Posterior cingulate gyrus (tissue), 11 donors: ENCODE measurements around the gene MVP.
"Not testable (repeated sequence)": the region's sequence is repeated elsewhere in the genome, so short reads cannot be mapped to it uniquely, and the experiment has no call there.

Source experiments
- DNase-seq, 10 donors: peaks; one replicate each; pipeline versions ENCODE4 v3.0.0 to v3.0.0-alpha.2; 2020 to 2021; ENCODE audit warnings: mixed read lengths in 3 of 10
- intact Hi-C: fragments of 100-400 bp; cut with DNase I; formaldehyde crosslinking; loops from one replicate; pipeline ENCODE4 v1.15.1; 2023

MVP gene

DNA sequence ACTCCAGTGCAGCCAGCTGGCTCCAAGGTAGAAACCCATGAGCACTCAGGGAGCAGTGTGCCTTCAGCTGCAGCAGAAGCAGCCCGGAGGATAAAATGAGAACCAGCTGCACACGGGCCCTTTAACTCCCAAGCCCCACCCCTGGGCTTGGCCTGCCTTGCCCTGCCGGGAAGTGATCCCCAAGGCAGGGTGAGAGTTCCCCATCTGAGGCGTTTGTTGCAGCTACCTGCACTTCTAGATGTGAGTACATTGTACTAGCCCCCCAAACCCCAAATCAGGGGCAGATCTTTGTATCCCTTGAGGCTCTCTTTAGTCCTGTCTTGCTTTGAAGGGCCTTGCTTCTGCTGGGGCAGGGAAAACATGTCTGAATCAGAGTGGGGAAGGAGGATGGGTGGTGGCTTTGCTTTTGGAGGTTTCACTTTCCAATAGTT is at the start of gene MVP:
Gene MVP, plus strand, starts transcription at position 192 of the 431 bp plus-strand sequence. CDS start 10,088 bp downstream, outside the sequence.
- DNase-seq = peak in 4 of 10 donors; percentile 58 to 94 (median 69)
- intact Hi-C loops = no loop called here

GRCh38 chr16:29772330-29772729 is 47.9 kb upstream of the MVP start:
- DNase-seq, intact Hi-C loops: not testable (repeated sequence)

- intact Hi-C loops = no loop called here
- DNase-seq = no peak
Measured at GRCh38 chr16:29774730-29775129, 45.5 kb upstream of the MVP start.

DNA sequence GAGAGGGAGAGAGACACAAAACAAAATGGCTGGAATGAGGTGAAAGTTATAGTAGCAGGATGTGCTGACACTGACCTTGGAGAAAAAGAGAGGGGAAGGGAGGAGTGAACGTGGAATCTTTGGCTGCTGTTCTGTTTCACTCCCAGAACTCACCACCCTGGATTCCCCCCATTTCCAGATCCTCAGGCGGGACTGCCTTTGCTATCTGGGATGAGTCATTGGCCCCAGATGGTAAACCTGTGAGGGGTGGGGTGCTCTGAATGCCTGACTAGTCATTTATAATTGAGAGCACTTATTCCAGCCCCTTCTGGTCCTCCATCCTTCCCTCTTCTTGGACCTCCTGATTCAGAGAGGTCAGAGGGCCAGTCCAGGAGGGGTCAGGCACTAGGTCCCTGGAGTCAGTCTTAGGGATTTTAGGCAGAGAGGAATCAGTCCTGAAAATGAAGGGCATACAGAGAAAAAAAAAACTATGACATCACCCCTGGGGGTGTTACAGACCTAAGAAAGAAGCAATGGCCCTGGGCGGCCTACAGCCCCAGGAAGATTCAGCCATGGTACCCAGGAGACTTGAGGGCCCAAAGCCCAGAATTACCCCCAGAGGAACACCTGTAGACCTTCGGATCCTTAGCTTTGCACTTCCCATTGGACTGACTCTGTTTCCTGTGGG is 44.4 kb upstream of the MVP start:
- no peak for DNase-seq
- intact Hi-C loops = no loop called here

DNA sequence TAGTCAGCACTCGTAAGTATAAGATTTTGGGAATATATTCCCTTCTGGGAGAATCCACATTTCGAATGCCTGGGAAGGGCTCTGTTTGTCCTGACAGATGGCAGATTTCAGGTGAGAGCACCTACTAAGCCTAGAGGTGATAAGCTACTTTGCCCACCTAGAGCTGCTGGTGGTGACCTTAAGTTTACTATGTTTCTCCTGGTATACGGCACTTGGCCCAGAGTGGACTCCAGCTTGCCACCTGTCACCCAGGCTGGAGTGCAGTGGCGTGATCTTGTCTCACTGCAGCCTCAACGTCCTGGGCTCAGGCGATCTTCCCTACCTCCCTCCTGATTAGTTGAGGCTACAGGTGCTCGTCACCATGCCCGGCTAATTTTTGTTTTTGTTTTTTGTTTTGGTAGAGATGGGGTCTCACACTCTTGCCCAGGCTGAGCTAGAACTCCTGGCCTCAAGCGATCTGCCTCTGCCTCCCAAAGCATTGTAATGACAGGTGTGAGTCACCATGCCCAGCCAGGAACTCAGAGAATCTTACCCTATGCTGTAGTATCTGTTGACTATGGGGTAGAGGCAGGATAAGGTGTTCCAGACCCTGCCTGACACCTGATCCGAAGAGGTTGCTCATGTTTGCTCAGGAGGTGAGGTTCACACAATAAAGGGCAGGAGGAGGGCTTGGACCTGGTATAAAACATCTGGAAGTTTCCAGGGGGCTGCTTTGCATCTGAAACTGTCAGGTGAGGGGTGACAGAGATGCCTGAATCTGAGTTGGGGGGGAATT is 42.5 kb upstream of the MVP start, which contains the start of gene ZG16:
Gene ZG16, plus strand, starts transcription at position 681 of the 775 bp plus-strand sequence. CDS start 1,011 bp downstream, outside the sequence.
- intact Hi-C loops = no loop called here
- DNase-seq = peak in 1 of 10 donors; percentile 20

GRCh38 chr16:29779474-29779873 is 40.8 kb upstream of the MVP start:
- DNase-seq = no peak
- intact Hi-C loops = no loop called here

GRCh38 chr16:29783094-29783953 is 36.9 kb upstream of the MVP start:
- DNase-seq, intact Hi-C loops: not testable (repeated sequence)

DNA sequence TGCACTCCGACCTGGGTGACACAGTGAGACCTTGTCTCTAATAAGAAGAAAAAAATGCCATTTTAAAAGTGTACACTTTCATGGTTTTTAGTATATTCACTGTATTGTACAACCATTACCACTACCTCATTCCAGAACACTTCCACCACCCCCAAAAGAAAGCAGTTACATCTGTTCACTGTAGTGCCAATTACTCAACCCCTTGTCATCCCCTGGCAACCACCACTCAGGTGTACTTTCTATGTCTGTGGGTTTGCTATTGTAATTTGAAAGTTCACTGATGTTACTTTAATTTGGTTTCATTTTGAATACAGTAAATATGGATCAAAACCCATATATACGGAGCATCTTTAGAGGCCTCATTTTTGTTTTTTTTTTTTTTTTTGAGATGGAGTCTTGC is 36.1 kb upstream of the MVP start:
- DNase-seq = no peak
- intact Hi-C loops = no loop called here

DNA sequence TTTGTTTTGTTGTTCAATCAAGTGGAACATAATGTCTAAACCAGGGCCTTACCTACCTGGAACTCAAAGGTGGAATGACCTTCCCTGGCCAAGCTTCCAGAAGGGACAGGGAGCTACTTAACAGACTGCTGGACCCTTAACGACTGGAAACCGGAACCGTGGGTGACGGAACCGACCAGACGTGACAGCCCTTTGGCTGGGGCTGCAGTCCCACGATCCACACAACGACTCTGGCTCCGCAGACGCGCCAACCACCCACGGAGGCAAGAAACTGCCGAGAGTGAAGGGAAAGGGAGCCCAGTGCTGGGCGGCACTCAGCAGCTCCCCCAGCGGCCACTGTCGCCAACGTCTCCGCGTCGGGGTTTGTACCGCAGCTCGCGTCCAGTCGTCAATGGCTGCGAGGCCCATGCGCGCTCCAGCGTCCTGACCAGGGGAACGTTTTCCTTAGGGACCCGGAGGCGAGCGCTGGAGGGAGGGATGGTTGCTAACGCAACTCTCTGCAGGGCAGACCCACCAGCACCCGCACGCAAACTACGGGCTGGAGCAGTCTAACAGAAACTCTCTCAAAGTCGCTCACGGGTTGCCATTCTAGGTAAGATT is 35.3 kb upstream of the MVP start:
- intact Hi-C loops = no loop called here
- peak; percentile 57 to 96 (median 70) for DNase-seq

DNA sequence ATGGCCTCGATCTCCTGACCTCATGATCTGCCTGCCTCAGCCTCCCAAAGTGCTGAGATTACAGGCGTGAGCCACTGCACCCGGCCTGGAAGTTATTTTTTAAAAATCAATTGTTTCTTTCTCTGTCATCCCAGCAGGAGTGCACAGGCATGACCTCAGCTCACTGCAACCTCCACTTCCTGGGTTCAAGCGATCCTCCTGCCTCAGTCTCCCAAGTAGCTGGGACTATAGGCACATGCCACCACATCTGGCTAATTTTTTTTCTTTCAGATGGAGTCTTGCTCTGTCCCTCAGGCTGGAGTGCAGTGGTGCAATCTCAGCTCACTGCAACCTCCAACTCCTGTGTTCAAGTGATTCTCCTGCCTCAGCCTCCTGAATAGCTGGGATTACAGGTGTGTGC is 33.1 kb upstream of the MVP start:
- intact Hi-C loops = not testable (repeated sequence)

DNA sequence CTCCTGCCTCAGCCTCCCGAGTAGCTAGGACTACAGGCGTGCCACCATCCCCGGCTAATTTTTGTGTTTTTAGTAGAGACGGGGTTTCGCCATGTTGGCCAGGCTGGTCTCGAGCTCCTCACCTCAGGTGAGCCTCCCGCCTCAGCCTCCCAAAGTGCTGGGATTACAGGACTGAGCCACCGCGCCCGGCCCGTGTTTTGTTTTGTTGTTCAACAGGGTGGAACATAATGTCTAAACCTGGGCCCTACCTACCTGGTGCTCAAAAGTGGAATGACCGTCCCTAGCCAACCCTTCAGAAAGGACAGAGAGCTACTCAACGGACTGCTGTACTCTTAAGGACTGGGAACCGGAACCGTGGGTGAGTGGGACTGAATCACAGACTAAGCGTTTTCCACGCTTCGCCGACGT is 30.5 kb upstream of the MVP start:
- DNase-seq = peak in 1 of 10 donors; percentile 83
- intact Hi-C loops = loop anchor here (1.0 kb wide), 1 partner anchor 16 kb away; no protein-coding TSS in a partner anchor

More for the DNA sequence above, 33.1 kb upstream of the MVP start:
- DNase-seq = not testable (repeated sequence)

DNA sequence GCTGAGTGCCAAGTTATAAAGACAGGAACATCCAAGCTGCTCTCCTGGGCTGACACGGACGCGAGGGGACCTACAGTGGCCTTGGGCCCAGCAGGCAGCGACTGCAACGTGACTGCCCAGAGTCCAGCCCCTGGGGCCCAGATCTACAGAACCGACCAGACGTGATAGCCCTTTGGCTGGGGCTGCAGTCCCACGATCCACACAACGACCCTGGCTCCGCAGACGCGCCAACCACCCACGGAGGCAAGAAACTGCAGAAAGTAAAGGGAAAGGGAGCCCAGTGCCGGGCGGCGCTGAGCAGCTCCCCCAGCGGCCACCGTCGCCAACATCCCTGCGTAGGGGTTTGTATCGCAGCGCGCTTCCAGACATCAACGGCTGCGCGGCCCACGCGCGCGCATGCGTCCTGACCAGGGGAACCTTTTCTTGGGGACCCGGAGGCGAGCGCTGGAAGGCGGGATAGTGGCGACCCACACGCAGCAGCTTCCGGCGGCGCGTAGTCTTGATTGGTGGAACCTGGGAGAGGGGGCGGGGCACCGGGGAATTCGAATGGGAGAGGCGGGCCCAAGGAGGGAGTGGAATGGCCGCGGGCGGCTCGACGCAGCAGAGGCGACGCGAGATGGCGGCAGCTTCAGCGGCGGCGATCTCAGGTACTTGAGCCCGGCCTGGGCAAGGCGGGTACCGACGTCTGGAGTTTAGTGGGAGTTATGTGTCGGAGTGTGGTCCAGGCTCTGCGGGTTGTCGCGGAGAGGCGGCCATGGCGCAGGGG is 29.9 kb upstream of the MVP start, which contains the start of gene KIF22:
Gene KIF22, plus strand, starts transcription at position 569 of the 766 bp plus-strand sequence. Its CDS starts 9 bp downstream, at position 578.
- intact Hi-C loops = loop anchor here (1.0 kb wide), 1 partner anchor 15 kb away; no protein-coding TSS in a partner anchor
- peak; percentile 98 to 100 (median 99) for DNase-seq

- intact Hi-C loops = loop anchor here (1.0 kb wide), 1 partner anchor 14 kb away; no protein-coding TSS in a partner anchor
- DNase-seq = no peak
Measured at GRCh38 chr16:29790949-29791844, 29.1 kb upstream of the MVP start.

DNA sequence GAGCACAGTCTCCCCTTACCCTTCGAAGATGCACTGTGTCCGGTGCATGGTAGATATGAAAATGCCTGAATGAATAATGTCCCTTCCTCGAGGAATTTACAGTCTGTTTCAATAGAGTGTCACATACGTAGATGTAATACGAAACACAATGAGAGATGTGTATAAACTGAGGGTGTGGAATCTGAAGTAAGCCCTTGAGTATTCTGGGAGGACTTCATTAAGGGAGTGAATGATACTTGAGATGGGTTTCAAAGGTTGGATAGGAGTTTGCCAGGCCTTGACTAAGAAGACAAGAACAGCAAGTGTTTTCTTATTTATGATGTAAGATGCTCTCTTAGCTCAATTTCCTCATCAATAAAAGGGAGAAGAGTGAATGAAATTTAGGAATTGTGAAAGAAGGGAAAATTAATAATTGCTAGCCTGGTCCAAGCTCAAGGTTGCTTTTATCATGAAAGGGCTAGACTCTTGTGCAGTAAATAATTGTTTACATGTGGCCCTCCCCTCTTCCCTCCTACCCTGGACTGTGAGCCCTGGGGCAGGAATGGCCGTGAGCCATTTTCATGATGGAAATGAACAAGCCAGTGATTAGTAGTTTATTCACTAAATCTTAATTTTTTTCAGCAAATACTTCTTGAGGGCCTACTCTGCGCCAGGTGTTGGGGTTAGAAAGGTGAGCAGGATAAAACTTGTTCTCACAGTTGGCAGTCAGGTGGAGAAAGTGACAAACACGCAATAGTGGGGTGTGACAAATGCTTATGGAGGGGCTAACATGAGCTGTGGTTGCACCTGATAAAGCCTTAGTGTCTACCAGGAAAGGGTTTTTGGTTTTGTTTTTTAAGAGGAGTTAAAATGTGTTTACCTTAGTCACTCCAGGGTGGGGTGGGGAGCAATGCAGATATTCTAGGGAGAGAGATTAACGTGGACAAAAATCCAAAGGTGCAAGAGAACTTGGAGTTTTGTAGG is 28.1 kb upstream of the MVP start:
- intact Hi-C loops = no loop called here
- DNase-seq = no peak

DNA sequence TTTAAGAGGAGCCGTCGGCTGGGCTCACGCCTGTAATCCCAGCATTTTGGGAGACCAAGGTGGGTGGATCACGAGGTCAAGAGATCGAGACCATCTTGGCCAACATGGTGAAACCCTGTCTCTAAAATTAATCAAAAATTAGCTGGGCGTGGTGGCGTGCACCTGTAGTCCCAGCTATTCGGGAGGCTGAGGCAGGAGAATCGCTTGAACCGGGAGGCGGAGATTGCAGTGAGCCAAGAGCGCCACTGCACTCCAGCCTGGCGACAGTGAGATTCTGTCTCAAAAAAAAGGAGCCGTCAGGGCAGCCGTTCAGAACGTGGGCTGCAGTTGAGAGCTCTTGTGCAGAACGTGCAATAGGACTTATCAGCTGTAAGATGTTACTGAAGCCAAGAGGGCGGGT is 27.1 kb upstream of the MVP start:
- DNase-seq, intact Hi-C loops: not testable (repeated sequence)

DNA sequence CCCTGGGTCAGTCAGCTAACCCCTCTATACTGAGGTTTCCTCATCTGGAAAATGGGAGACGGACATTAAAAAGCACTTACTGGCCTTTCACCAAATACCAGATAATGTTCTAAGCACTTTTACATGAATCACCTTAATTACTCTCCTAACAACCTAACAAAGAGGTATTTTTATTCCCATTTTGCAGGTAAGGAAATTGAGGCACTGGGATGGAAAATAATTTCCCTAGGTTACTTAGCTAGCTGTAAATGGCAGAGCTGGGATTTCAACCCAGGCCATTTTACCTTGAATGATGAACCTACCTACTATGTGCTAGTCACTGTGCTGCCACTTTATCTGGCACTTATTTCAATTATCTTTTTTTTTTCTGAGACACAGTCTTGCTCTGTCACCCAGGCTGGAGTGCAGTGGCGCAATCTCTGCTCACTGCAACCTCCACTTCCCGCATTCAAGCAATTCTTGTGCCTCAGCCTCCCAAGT is 26.0 kb upstream of the MVP start:
- intact Hi-C loops = no loop called here
- DNase-seq = no peak

DNA sequence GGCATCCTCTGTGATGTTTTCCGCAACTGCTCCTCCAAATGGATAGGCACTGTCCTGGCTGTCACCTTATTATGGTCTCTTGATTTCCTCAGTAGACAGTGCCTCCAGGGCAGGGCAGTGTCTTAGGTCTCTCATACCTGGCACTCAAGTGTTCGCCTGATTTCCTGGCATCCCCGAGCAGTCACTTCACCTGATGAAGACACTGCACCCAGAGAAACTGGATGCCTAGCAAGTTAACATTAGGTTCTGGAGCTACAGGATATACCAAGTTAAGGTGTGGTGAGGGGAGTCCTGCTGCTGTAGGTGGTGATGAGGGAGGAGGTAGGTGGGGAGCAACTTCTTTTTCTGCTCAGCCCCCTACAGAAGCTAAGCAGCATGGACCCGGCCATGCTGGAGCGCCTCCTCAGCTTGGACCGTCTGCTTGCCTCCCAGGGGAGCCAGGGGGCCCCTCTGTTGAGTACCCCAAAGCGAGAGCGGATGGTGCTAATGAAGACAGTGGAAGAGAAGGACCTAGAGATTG is 17.8 kb upstream of the MVP start:
- intact Hi-C loops = no loop called here
- DNase-seq = no peak
